Naive thymus-derived CD8-positive, alpha-beta T cell (primary cell): Measurements from ENCODE around the gene ATXN10. TPM values are rescaled to one million over a fixed set of nuclear protein-coding genes. Genes with fewer than 3 reads are reported as not detected.
A peak's percentile ranks its signal among the peaks of the same experiment; 100 is the strongest.

Source experiments
- ATAC-seq, 2 donors: fragments of 150-1000 bp; cut with Tn5 transposase in 1 of 2; sonication (Bioruptor Pico), chemical (Tn5 transposase) in 1 of 2; 1 replicate in 1 of 2; 2 replicates in 1 of 2; pipeline ENCODE4 v1.10.0; 2021; ENCODE audit warnings: mild to moderate bottlenecking in 2 of 2, moderate library complexity in 2 of 2
- POLR2A ChIA-PET: fragments of 350-600 bp; sonication (Branson Sonifier 250); formaldehyde crosslinking; loops from one replicate; lab custom pipeline; 2021; ENCODE audit warnings: antibody characterized with exemption; lab: Charles Lee
- DNase-seq, 10 donors: peaks; one replicate each; pipeline versions ENCODE4 v3.0.0 to v3.0.0-alpha.2; 2020 to 2022
- H3K27ac Mint-ChIP-seq, 10 donors: one replicate each; pipeline ENCODE4 v1.8.0; 2020 to 2022; ENCODE audit warnings: mild to moderate bottlenecking in 10 of 10, mixed read lengths in 10 of 10, moderate library complexity in 4 of 10, inconsistent platforms in 1 of 10
- H3K27me3 Mint-ChIP-seq, 5 donors: one replicate each; pipeline ENCODE4 v1.8.0; 2021 to 2022; ENCODE audit warnings: mixed read lengths in 5 of 5
- H3K36me3 Mint-ChIP-seq, 3 donors: one replicate each; pipeline ENCODE4 v1.8.0; 2020 to 2022; ENCODE audit warnings: mixed read lengths in 3 of 3, mild to moderate bottlenecking in 2 of 3, inconsistent platforms in 1 of 3
- H3K4me1 Mint-ChIP-seq, 4 donors: one replicate each; pipeline ENCODE4 v1.8.0; 2021 to 2022; ENCODE audit warnings: mixed read lengths in 4 of 4
- H3K4me3 Mint-ChIP-seq, 10 donors: one replicate each; pipeline ENCODE4 v1.8.0; 2020 to 2022; ENCODE audit warnings: mild to moderate bottlenecking in 10 of 10, mixed read lengths in 10 of 10, moderate library complexity in 6 of 10, inconsistent platforms in 1 of 10
- H3K9me3 Mint-ChIP-seq, 9 donors: one replicate each; pipeline ENCODE4 v1.8.0; 2020 to 2022; ENCODE audit warnings: mixed read lengths in 9 of 9, mild to moderate bottlenecking in 3 of 9, inconsistent platforms in 1 of 9, moderate library complexity in 1 of 9
- polyA plus RNA-seq, 3 donors: library from polyadenylated mRNA; unstranded; fragments of 300-500 nt; fragmentation: Illumina TruSeq; gene quantifications; one replicate each; pipeline ENCODE4 v1.2.3, GENCODE V29; 2021
- total RNA-seq, 8 experiments: library from RNA in 2 of 8; stranded (reverse) in 2 of 8; gene quantifications; one replicate each; pipeline ENCODE4 v1.2.3 and lab custom pipeline; 2021 to 2026

The ATXN10 gene
- total and polyA plus RNA-seq, 5 experiments from 2014 or later: 77.4 to 117 (median 91.1) TPM

GRCh38 chr22:45684752-45685574 is 13.3 kb downstream of the ATXN10 start:
- POLR2A ChIA-PET: no interaction called here
- no peak for DNase-seq
- H3K36me3 Mint-ChIP-seq: peaks cover 0 to 15% (median 0%) of the 10 kb centered on the region in 3 donors

DNA sequence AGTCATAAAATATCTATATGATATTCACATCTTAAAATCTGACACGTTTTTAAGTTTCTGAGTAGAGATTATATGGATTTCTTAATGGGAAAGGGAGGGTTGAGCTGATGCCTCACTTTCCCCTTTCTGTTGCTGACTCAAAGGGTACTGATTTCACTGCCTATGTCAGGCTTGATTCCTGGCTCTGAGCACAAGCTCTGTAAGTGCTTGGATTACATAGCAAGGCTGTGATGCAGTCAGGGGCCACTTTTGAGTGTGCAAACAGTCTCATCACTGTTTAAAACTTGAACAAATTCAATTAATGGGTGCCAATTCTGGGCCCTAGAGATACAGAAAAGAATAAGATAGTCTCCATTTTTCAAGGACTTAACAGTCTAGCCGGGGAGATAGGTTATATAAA is 14.4 kb downstream of the ATXN10 start:
- no peak overlapping the region for H3K4me3 Mint-ChIP-seq
- no peaks in the 10 kb centered on the region for H3K9me3 Mint-ChIP-seq
- DNase-seq: no peak
- H3K27ac Mint-ChIP-seq: no peak overlapping the region
- peaks cover 24 to 47% (median 42%) of the 10 kb centered on the region in 4 donors for H3K4me1 Mint-ChIP-seq
- no peak for ATAC-seq
- H3K27me3 Mint-ChIP-seq: no peaks in the 10 kb centered on the region
- peaks cover 0 to 25% (median 3%) of the 10 kb centered on the region in 3 donors for H3K36me3 Mint-ChIP-seq
- POLR2A ChIA-PET: no interaction called here

More at GRCh38 chr22:45684752-45685574, 13.3 kb downstream of the ATXN10 start:
- ATAC-seq: no peak
- H3K4me1 Mint-ChIP-seq: peaks cover 21 to 40% (median 34%) of the 10 kb centered on the region in 4 donors
- no peak overlapping the region for H3K27ac Mint-ChIP-seq
- no peaks in the 10 kb centered on the region for H3K27me3 Mint-ChIP-seq
- no peak overlapping the region for H3K4me3 Mint-ChIP-seq
- H3K9me3 Mint-ChIP-seq: no peaks in the 10 kb centered on the region

GRCh38 chr22:45686836-45687235 is 15.2 kb downstream of the ATXN10 start:
- H3K4me1 Mint-ChIP-seq: peaks cover 25 to 47% (median 44%) of the 10 kb centered on the region in 4 donors
- H3K9me3 Mint-ChIP-seq: no peaks in the 10 kb centered on the region
- no peak overlapping the region for H3K4me3 Mint-ChIP-seq
- POLR2A ChIA-PET: no interaction called here
- ATAC-seq (no peak), DNase-seq (no peak)
- no peaks in the 10 kb centered on the region for H3K27me3 Mint-ChIP-seq
- peaks cover 0 to 31% (median 4%) of the 10 kb centered on the region in 3 donors for H3K36me3 Mint-ChIP-seq
- peak overlapping the region in 1 of 10 donors; percentile 14 for H3K27ac Mint-ChIP-seq

DNA sequence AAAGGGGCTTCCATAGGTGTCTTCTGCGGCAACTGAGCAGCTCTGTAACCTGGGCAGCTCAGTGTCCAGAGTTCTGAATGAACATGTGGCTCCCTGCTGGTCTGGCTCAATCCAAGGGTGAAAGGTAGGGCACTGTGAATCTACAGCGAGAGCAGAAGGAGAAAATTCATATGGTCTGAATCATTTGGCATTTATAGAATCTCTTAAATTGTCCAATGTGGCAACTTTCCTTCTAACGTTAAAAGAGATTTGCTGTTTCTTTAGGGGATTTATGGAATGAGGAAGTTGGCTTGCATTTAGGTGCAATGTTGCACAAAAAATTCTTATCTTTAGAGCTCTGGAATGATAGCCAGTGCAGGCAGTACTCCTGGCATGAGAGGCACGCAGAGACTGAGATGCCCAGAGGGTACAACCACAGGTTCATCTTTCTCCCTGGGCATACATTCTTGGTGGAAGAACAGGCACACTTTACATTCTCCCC is 17.0 kb downstream of the ATXN10 start:
- POLR2A ChIA-PET: no interaction called here
- H3K27ac Mint-ChIP-seq: peak overlapping the region in 3 of 10 donors; percentile 41 to 73 (median 53)
- H3K4me1 Mint-ChIP-seq: peaks cover 28 to 47% (median 44%) of the 10 kb centered on the region in 4 donors
- peaks cover 0 to 48% (median 10%) of the 10 kb centered on the region in 3 donors for H3K36me3 Mint-ChIP-seq
- no peaks in the 10 kb centered on the region for H3K9me3 Mint-ChIP-seq
- DNase-seq (no peak), ATAC-seq (no peak)
- H3K27me3 Mint-ChIP-seq: no peaks in the 10 kb centered on the region
- H3K4me3 Mint-ChIP-seq: no peak overlapping the region

GRCh38 chr22:45689211-45689610 is 17.6 kb downstream of the ATXN10 start:
- POLR2A ChIA-PET: no interaction called here

DNA sequence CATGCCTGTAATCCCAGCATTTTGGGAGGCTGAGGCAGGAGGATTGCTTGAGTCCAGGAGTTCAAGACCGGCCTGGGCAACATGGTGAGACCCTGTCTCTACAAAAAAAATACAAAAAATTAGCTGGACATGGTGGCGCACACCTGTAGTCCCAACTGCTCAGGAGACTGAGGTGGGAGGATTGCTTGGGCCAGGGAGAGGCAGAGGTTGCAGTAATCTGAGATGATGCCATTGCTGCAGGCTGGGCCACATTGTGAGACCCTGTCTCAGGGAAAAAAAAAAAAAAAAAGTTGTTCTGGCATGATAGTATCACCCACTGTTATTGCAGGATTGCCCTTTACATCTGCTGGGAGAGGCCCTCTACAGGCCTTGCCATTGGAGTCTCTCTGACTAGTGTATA is 18.4 kb downstream of the ATXN10 start:
- peaks cover 28 to 47% (median 44%) of the 10 kb centered on the region in 4 donors for H3K4me1 Mint-ChIP-seq
- DNase-seq (no peak), ATAC-seq (no peak)
- H3K4me3 Mint-ChIP-seq: no peak overlapping the region
- no peaks in the 10 kb centered on the region for H3K9me3 Mint-ChIP-seq
- POLR2A ChIA-PET: no interaction called here
- no peaks in the 10 kb centered on the region for H3K27me3 Mint-ChIP-seq
- H3K27ac Mint-ChIP-seq: peak overlapping the region in 7 of 10 donors; percentile 6 to 73 (median 56)
- peaks cover 0 to 57% (median 11%) of the 10 kb centered on the region in 3 donors for H3K36me3 Mint-ChIP-seq

More at GRCh38 chr22:45689211-45689610, 17.6 kb downstream of the ATXN10 start:
- H3K4me3 Mint-ChIP-seq: no peak overlapping the region
- peak overlapping the region in 4 of 10 donors; percentile 12 to 73 (median 37) for H3K27ac Mint-ChIP-seq
- H3K36me3 Mint-ChIP-seq: peaks cover 0 to 53% (median 10%) of the 10 kb centered on the region in 3 donors
- ATAC-seq: no peak
- H3K4me1 Mint-ChIP-seq: peaks cover 28 to 47% (median 44%) of the 10 kb centered on the region in 4 donors
- no peaks in the 10 kb centered on the region for H3K27me3 Mint-ChIP-seq
- no peak for DNase-seq
- H3K9me3 Mint-ChIP-seq: no peaks in the 10 kb centered on the region

GRCh38 chr22:45692549-45692948 is 20.9 kb downstream of the ATXN10 start:
- ATAC-seq (no peak), DNase-seq (no peak)
- Mint-ChIP-seq H3K4me3 (no peak overlapping the region), H3K27me3 (no peaks in the 10 kb centered on the region), H3K27ac (no peak overlapping the region), H3K36me3 (peaks cover 0 to 72% (median 25%) of the 10 kb centered on the region in 3 donors), H3K9me3 (no peaks in the 10 kb centered on the region), H3K4me1 (peaks cover 23 to 34% (median 30%) of the 10 kb centered on the region in 4 donors)
- POLR2A ChIA-PET: no interaction called here

GRCh38 chr22:45693835-45694234 is 22.2 kb downstream of the ATXN10 start:
- ATAC-seq (no peak), DNase-seq (no peak)
- POLR2A ChIA-PET: no interaction called here
- no peak overlapping the region for H3K4me3 Mint-ChIP-seq
- H3K36me3 Mint-ChIP-seq: peaks cover 0 to 82% (median 26%) of the 10 kb centered on the region in 3 donors
- H3K4me1 Mint-ChIP-seq: peaks cover 19 to 26% (median 21%) of the 10 kb centered on the region in 4 donors
- no peaks in the 10 kb centered on the region for H3K27me3 Mint-ChIP-seq
- H3K9me3 Mint-ChIP-seq: no peaks in the 10 kb centered on the region
- no peak overlapping the region for H3K27ac Mint-ChIP-seq

- DNase-seq (no peak), ATAC-seq (no peak)
- peaks cover 0 to 7% (median under 1%) of the 10 kb centered on the region in 4 donors for H3K4me1 Mint-ChIP-seq
- no peaks in the 10 kb centered on the region for H3K27me3 Mint-ChIP-seq
- POLR2A ChIA-PET: no interaction called here
- peak overlapping the region in 1 of 10 donors; percentile 4 for H3K27ac Mint-ChIP-seq
- no peak overlapping the region for H3K4me3 Mint-ChIP-seq
- H3K9me3 Mint-ChIP-seq: no peaks in the 10 kb centered on the region
- H3K36me3 Mint-ChIP-seq: peaks cover 4 to 86% (median 37%) of the 10 kb centered on the region in 3 donors
These were observed 24.6 kb downstream of the ATXN10 start for GRCh38 chr22:45696227-45696626.

GRCh38 chr22:45698094-45698493 is 26.5 kb downstream of the ATXN10 start:
- H3K27ac Mint-ChIP-seq: no peak overlapping the region
- no peak for DNase-seq
- ATAC-seq: no peak
- peaks cover 0 to 2% (median 0%) of the 10 kb centered on the region in 9 donors for H3K9me3 Mint-ChIP-seq
- peaks cover 15 to 86% (median 51%) of the 10 kb centered on the region in 3 donors for H3K36me3 Mint-ChIP-seq
- peaks cover 0 to 7% (median 0%) of the 10 kb centered on the region in 4 donors for H3K4me1 Mint-ChIP-seq
- H3K4me3 Mint-ChIP-seq: no peak overlapping the region
- POLR2A ChIA-PET: no interaction called here
- no peaks in the 10 kb centered on the region for H3K27me3 Mint-ChIP-seq

- POLR2A ChIA-PET: no interaction called here
- no peaks in the 10 kb centered on the region for H3K27me3 Mint-ChIP-seq
- ATAC-seq (no peak), DNase-seq (no peak)
- H3K4me1 Mint-ChIP-seq: peaks cover 0 to 7% (median 6%) of the 10 kb centered on the region in 4 donors
- H3K9me3 Mint-ChIP-seq: peaks cover 0 to 2% (median 0%) of the 10 kb centered on the region in 9 donors
- H3K4me3 Mint-ChIP-seq: no peak overlapping the region
- peaks cover 25 to 95% (median 60%) of the 10 kb centered on the region in 3 donors for H3K36me3 Mint-ChIP-seq
- H3K27ac Mint-ChIP-seq: no peak overlapping the region
These were observed 31.3 kb downstream of the ATXN10 start for GRCh38 chr22:45702981-45703380.

- Mint-ChIP-seq H3K36me3 (peaks cover 29 to 91% (median 64%) of the 10 kb centered on the region in 3 donors), H3K27ac (no peak overlapping the region), H3K4me3 (no peak overlapping the region), H3K27me3 (no peaks in the 10 kb centered on the region), H3K4me1 (peaks cover 0 to 14% (median 8%) of the 10 kb centered on the region in 4 donors), H3K9me3 (peaks cover 0 to 2% (median 0%) of the 10 kb centered on the region in 9 donors)
- DNase-seq: no peak
- ATAC-seq: no peak
- POLR2A ChIA-PET: interaction anchor here (0.6 kb wide), 1 partner anchor 20 kb away, joined by 5 read pairs; no protein-coding TSS in a partner anchor
These were observed 32.1 kb downstream of the ATXN10 start for GRCh38 chr22:45703758-45704157.

DNA sequence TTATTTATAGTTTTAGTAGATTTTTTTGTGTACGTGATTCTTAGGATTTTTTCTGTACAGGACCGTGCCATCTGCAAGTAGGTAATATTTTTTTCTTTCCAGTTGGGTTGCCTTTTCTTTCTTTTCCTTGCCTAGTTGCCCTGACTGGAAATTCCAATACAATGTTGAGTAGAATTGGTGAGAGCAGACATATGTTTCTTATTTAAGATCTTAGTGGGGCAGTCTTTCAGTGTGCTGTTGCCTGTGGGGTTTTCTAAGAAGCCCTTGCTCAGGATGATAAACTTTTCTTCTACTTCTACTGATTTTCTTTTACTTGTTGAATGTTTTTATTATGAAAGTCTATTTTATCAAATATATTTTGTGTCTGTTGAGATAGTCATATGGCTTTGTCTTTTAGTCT is 33.0 kb downstream of the ATXN10 start:
- no peak for DNase-seq
- peaks cover 0 to 2% (median 0%) of the 10 kb centered on the region in 9 donors for H3K9me3 Mint-ChIP-seq
- no peak overlapping the region for H3K4me3 Mint-ChIP-seq
- peak overlapping the region in 1 of 10 donors; percentile 6 for H3K27ac Mint-ChIP-seq
- ATAC-seq: no peak
- peaks cover 9 to 23% (median 14%) of the 10 kb centered on the region in 4 donors for H3K4me1 Mint-ChIP-seq
- peaks cover 31 to 90% (median 63%) of the 10 kb centered on the region in 3 donors for H3K36me3 Mint-ChIP-seq
- POLR2A ChIA-PET: no interaction called here
- no peaks in the 10 kb centered on the region for H3K27me3 Mint-ChIP-seq
